Heart left ventricle (tissue), 16 donors: ENCODE results near the gene CYSRT1. TPM values are rescaled to one million over a fixed set of nuclear protein-coding genes. Genes with fewer than 3 reads are reported as not detected.

Experiments
- ATAC-seq, 4 donors: fragments of 200-7000 bp; cut with Tn5 transposase; one replicate each; pipeline ENCODE4 v1.9.1; 2020 to 2022; ENCODE audit warnings: moderate library complexity in 4 of 4, mild to moderate bottlenecking in 3 of 4, moderate number of reproducible peaks in 1 of 4
- DNase-seq, 5 donors: peaks; one replicate each; pipeline ENCODE4 v3.0.0-alpha.2; 2020
- H3K27ac ChIP-seq, 12 donors: fragments of 200-600 bp; sonication (generic) in 4 of 12; one replicate each; pipeline versions ENCODE4 v1.5.0 to v1.8.0; 2016 to 2022; ENCODE audit warnings: mild to moderate bottlenecking in 2 of 12
- H3K27me3 ChIP-seq, 9 donors: fragments of 200-600 bp; sonication (generic) in 2 of 9; one replicate each; pipeline versions ENCODE4 v1.5.1 to v1.8.0; 2016 to 2022; ENCODE audit warnings: mild to moderate bottlenecking in 3 of 9
- H3K36me3 ChIP-seq, 9 donors: fragments of 200-600 bp; sonication (generic) in 2 of 9; one replicate each; pipeline versions ENCODE4 v1.5.0 to v1.8.0; 2018 to 2022; ENCODE audit warnings: mild to moderate bottlenecking in 2 of 9
- H3K4me1 ChIP-seq, 12 donors: fragments of 200-600 bp; sonication (generic) in 4 of 12; one replicate each; pipeline versions ENCODE4 v1.5.0 to v1.8.0; 2016 to 2022; ENCODE audit warnings: mild to moderate bottlenecking in 3 of 12
- H3K4me3 ChIP-seq, 12 donors: fragments of 200-600 bp; sonication (generic) in 4 of 12; one replicate each; pipeline versions ENCODE4 v1.5.0 to v1.8.0; 2017 to 2022; ENCODE audit warnings: mild to moderate bottlenecking in 9 of 12, moderate library complexity in 4 of 12
- H3K9me3 ChIP-seq, 12 donors: fragments of 200-600 bp; sonication (generic) in 4 of 12; one replicate each; pipeline versions ENCODE4 v1.5.0 to v1.8.0; 2016 to 2022; ENCODE audit warnings: mild to moderate bottlenecking in 1 of 12
- CTCF ChIP-seq, 12 donors: fragments of 200-600 bp; sonication (generic) in 4 of 12; IDR thresholded peaks; one replicate each; pipeline versions ENCODE4 v1.5.0 to v1.8.0; 2018 to 2022; ENCODE audit warnings: antibody characterized with exemption in 12 of 12, mild to moderate bottlenecking in 5 of 12
- POLR2A ChIP-seq, 2 donors: fragments of 450-650 bp; IDR thresholded peaks; one replicate each; pipeline ENCODE4 v1.6.1; 2017; ENCODE audit warnings: antibody characterized with exemption in 2 of 2, mild to moderate bottlenecking in 2 of 2, moderate library complexity in 2 of 2
- WGBS, 4 donors: extraction: QIAGEN DNeasy Blood & Tissue Kit in 2 of 4; methylation state at CpG; one replicate each; pipeline versions ENCODE4 v1.1.5 to v1.1.7; 2013 to 2018; 5-methylcytosine and 5-hydroxymethylcytosine counted together
- intact Hi-C, 10 donors: fragments of 100-400 bp; cut with DNase I; formaldehyde crosslinking; loops; one replicate each; pipeline versions ENCODE4 v1.11.1 to v1.14.2; 2022
- polyA plus RNA-seq, 2 donors: library from polyadenylated mRNA; stranded (reverse); fragments of 200-250 nt; gene quantifications; one replicate each; pipeline ENCODE4 v1.2.3, GENCODE V29; 2013
- total RNA-seq, 9 donors: library from RNA; depleted of rRNA in 2 of 9; stranded (reverse); fragments of >200 nt in 2 of 9; fragmentation: NEBNext Ultra II Directional in 3 of 9; extraction: Animal tissue kit (Norgen Biotek cat#: 25700) in 3 of 9; gene quantifications; one replicate each; pipeline versions ENCODE4 v1.1.0 to v1.2.4, GENCODE V29; 2016 to 2023
- donor health status: ischemic (EF 13 %, LVEDD 7.1; RV severe dilation, severe dysfunction).
- donor health status: healthy with polysubstance abuse.
- donor health status: DM: no; HTN: yes; CAD: no.
- donor health status: DM: no; HTN: no; CAD: no.
- donor health status: ischemic (EF 25% LVEDD 6.9; RV normal size, moderate dysfunction).
- donor health status: ischemic (EF 25% LVEDD 5.7; RV mildly dilated, moderate dysfunction).
- donor health status: healthy.
- donor health status: DM: yes; HTN: yes; CAD: no.
- donor health status: ischemic (EF 35%, LVEDD 5.7; RV mildly dilated, moderate dysfunction).
- donor health status: nonischemic (EF 11% LVEDD 7.7; RV severe dilation, severe dysfunction).
- donor health status: DM: yes; HTN: yes; CAD: no.
- donor health status: PGD.
- donor health status: ischemic (EF 29% LVEDD 5.4; RV normal size, mild dysfunction).
- donor health status: nonischemic (EF 23%, LVEDD 6.1; RV moderate dilation, normal function).

The CYSRT1 gene
- total and polyA plus RNA-seq, 11 donors: 0.14 to 0.61 (median 0.27) TPM; not detected in 3

- intact Hi-C loops: loop anchor here in 1 of 10 donors (10.0 kb wide), 1 partner anchor 447 kb away; no protein-coding TSS in a partner anchor
- WGBS, 4 donors: 72 to 89% (median 82%) methylated on average over 13 to 23 of the region's 23 CpGs
These were observed 6.5 kb downstream of the CYSRT1 start for GRCh38 chr9:137231372-137232039.

GRCh38 chr9:137232101-137232500 is 7.1 kb downstream of the CYSRT1 start:
- Histone ChIP-seq H3K4me3 (no peak overlapping the region), H3K4me1 (peaks cover 0 to 20% (median 14%) of the 10 kb centered on the region in 12 donors), H3K27me3 (peaks cover 8 to 56% (median 38%) of the 10 kb centered on the region in 9 donors), H3K9me3 (no peaks in the 10 kb centered on the region), H3K36me3 (no peaks in the 10 kb centered on the region), H3K27ac (no peak overlapping the region)
- 52 to 70% (median 62%) methylated on average over 7 to 10 of the region's 10 CpGs for WGBS, 4 donors
- DNase-seq: no peak
- intact Hi-C loops: loop anchor here in 1 of 10 donors (10.0 kb wide), 1 partner anchor 447 kb away; no protein-coding TSS in a partner anchor
- TF ChIP-seq CTCF (IDR thresholded peaks at IDR 0.05): no peak
- TF ChIP-seq POLR2A (IDR thresholded peaks at IDR 0.05): no peak
- ATAC-seq: no peak

More at GRCh38 chr9:137231372-137232039, 6.5 kb downstream of the CYSRT1 start:
- no peak overlapping the region for H3K27ac ChIP-seq
- ATAC-seq (no peak), DNase-seq (no peak)
- no peaks in the 10 kb centered on the region for H3K9me3 ChIP-seq
- peaks cover 8 to 56% (median 38%) of the 10 kb centered on the region in 9 donors for H3K27me3 ChIP-seq
- peaks cover 0 to 14% (median 9%) of the 10 kb centered on the region in 12 donors for H3K4me1 ChIP-seq
- no peaks in the 10 kb centered on the region for H3K36me3 ChIP-seq
- H3K4me3 ChIP-seq: no peak overlapping the region
- TF ChIP-seq CTCF (IDR thresholded peaks at IDR 0.05): no peak
- no peak for TF ChIP-seq POLR2A (IDR thresholded peaks at IDR 0.05)

GRCh38 chr9:137232510-137232909 is 7.5 kb downstream of the CYSRT1 start:
- intact Hi-C loops: loop anchor here in 1 of 10 donors (10.0 kb wide), 1 partner anchor 448 kb away; no protein-coding TSS in a partner anchor
- H3K4me1 ChIP-seq: peaks cover 0 to 20% (median 14%) of the 10 kb centered on the region in 12 donors
- no peaks in the 10 kb centered on the region for H3K36me3 ChIP-seq
- H3K4me3 ChIP-seq: no peak overlapping the region
- ATAC-seq: no peak
- 61 to 80% (median 72%) methylated on average over 20 to 24 of the region's 24 CpGs for WGBS, 4 donors
- H3K27me3 ChIP-seq: peaks cover 8 to 56% (median 38%) of the 10 kb centered on the region in 9 donors
- TF ChIP-seq POLR2A (IDR thresholded peaks at IDR 0.05): no peak
- no peak for TF ChIP-seq CTCF (IDR thresholded peaks at IDR 0.05)
- no peaks in the 10 kb centered on the region for H3K9me3 ChIP-seq
- H3K27ac ChIP-seq: no peak overlapping the region
- no peak for DNase-seq

- H3K27me3 ChIP-seq: peaks cover 8 to 51% (median 36%) of the 10 kb centered on the region in 9 donors
These were observed 8.4 kb downstream of the CYSRT1 start for GRCh38 chr9:137233143-137233980.

More at GRCh38 chr9:137233143-137233980, 8.4 kb downstream of the CYSRT1 start:
- no peak for ATAC-seq
- TF ChIP-seq POLR2A (IDR thresholded peaks at IDR 0.05) (no peak), CTCF (IDR thresholded peaks at IDR 0.05) (no peak)
- no peaks in the 10 kb centered on the region for H3K36me3 ChIP-seq
- no peak overlapping the region for H3K27ac ChIP-seq
- H3K9me3 ChIP-seq: no peaks in the 10 kb centered on the region
- peaks cover 0 to 27% (median 15%) of the 10 kb centered on the region in 12 donors for H3K4me1 ChIP-seq
- H3K4me3 ChIP-seq: no peak overlapping the region
- 68 to 83% (median 78%) methylated on average over 14 to 40 of the region's 40 CpGs for WGBS, 4 donors
- intact Hi-C loops: loop anchor here in 1 of 10 donors (10.0 kb wide), 1 partner anchor 449 kb away; no protein-coding TSS in a partner anchor
- DNase-seq: no peak
